ENCODE data around the gene OR56B1.

GRCh38 chr11:5749836-5750235, 13.6 kb downstream of the OR56B1 start:
- no peak for TF ChIP-seq CTCF (CRISPR knock-in tag; IDR thresholded peaks at IDR 0.05)
- no peak for TF ChIP-seq POLR2A (IDR thresholded peaks at IDR 0.05; ENCODE audit: insufficient read depth in 1 of 2, low read depth in 2 of 2, low read length in 2 of 2)
- TF ChIP-seq, protein P1, sequence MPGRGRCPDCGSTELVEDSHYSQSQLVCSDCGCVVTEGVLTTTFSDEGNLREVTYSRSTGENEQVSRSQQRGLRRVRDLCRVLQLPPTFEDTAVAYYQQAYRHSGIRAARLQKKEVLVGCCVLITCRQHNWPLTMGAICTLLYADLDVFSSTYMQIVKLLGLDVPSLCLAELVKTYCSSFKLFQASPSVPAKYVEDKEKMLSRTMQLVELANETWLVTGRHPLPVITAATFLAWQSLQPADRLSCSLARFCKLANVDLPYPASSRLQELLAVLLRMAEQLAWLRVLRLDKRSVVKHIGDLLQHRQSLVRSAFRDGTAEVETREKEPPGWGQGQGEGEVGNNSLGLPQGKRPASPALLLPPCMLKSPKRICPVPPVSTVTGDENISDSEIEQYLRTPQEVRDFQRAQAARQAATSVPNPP (CRISPR knock-in tag; IDR thresholded peaks at IDR 0.05), result no peak
- no peak for TF ChIP-seq RNF2 (conservative IDR thresholded peaks at IDR 0.05; ENCODE audit: low read depth)
- no peak for TF ChIP-seq MLX (CRISPR knock-in tag; IDR thresholded peaks at IDR 0.05)
- TF ChIP-seq ZNF317 (CRISPR knock-in tag; IDR thresholded peaks at IDR 0.05), result no peak
- no peak for TF ChIP-seq FOSL2 (CRISPR knock-in tag; IDR thresholded peaks at IDR 0.05)
- no peak for TF ChIP-seq NFYB (CRISPR knock-in tag; IDR thresholded peaks at IDR 0.05)
- no peak for TF ChIP-seq ZNF563 (CRISPR knock-in tag; IDR thresholded peaks at IDR 0.05)
- TF ChIP-seq ZNF644 (CRISPR knock-in tag; IDR thresholded peaks at IDR 0.05; ENCODE audit: low read depth), result no peak

Measured in HepG2 (cell line).